OCI-LY3 (cell line): ENCODE data around the gene AMOTL1.

Source experiments
- CTCF ChIP-seq: fragments of 200-600, 300-600 bp; sonication (generic); IDR thresholded peaks from 2 replicates; pipeline ENCODE4 v1.5.1; 2014; ENCODE audit warnings: antibody characterized with exemption, low read length, low read depth
- EZH2phosphoT487 ChIP-seq: fragments of 200-600 bp; shearing (Covaris generic); IDR thresholded peaks from 2 replicates; pipeline ENCODE4 v1.6.1; 2018; ENCODE audit warnings: antibody characterized with exemption, mixed run types, low read depth

GRCh38 chr11:94796863-94797262 is 28.7 kb downstream of the AMOTL1 start:
- TF ChIP-seq CTCF (no peak), EZH2phosphoT487 (no peak)
